ENCODE data around the gene ARHGEF2. TPM values are rescaled to one million over a fixed set of nuclear protein-coding genes. Genes with fewer than 3 reads are reported as not detected.
"Not testable (repeated sequence)": the region's sequence is repeated elsewhere in the genome, so short reads cannot be mapped to it uniquely, and the experiment has no call there.

ARHGEF2 gene
- total RNA-seq, 1 donor from 2014 or later = 169 TPM

GRCh38 chr1:155933591-155934096 is 44.7 kb downstream of the ARHGEF2 start:
- Histone ChIP-seq H3K4me1 (peaks cover 18 to 35% of the 10 kb centered on the region in 2 donors), H3K27ac (peak overlapping the region; percentile 90 to 94), H3K36me3 (peaks cover 34 to 41% of the 10 kb centered on the region in 2 donors), H3K9me3 (no peaks in the 10 kb centered on the region), H3K4me3 (peak overlapping the region; percentile 74 to 82), H3K27me3 (no peaks in the 10 kb centered on the region)
- DNase-seq (ENCODE audit: low spot score in 2 of 2) = no peak
- no peak for TF ChIP-seq CTCF (IDR thresholded peaks at IDR 0.05)
- intact Hi-C loops (cut with DNase I) = loop anchor here (1.0 to 10.0 kb wide), 3 partner anchors 22 to 121 kb away; partner anchors contain the start of genes LAMTOR2, RIT1 and UBQLN4

- intact Hi-C loops (cut with DNase I) = loop anchor here (10.0 kb wide), 1 partner anchor 122 kb away; the partner anchor contains the start of genes LAMTOR2 and UBQLN4
- Histone ChIP-seq H3K4me3 (peak overlapping the region in 1 of 2 donors; percentile 82), H3K9me3 (no peaks in the 10 kb centered on the region), H3K27me3 (no peaks in the 10 kb centered on the region), H3K27ac (peak overlapping the region in 1 of 2 donors; percentile 90), H3K4me1 (peaks cover 18 to 31% of the 10 kb centered on the region in 2 donors), H3K36me3 (peaks cover 44 to 53% of the 10 kb centered on the region in 2 donors)
- no peak for TF ChIP-seq CTCF (IDR thresholded peaks at IDR 0.05)
- DNase-seq (ENCODE audit: low spot score in 2 of 2) = no peak
These were observed 45.9 kb downstream of the ARHGEF2 start for GRCh38 chr1:155932487-155932886.

- H3K27ac ChIP-seq = peak overlapping the region in 1 of 2 donors; percentile 22
- H3K9me3 ChIP-seq = no peaks in the 10 kb centered on the region
- H3K36me3 ChIP-seq = peaks cover 48 to 57% of the 10 kb centered on the region in 2 donors
- H3K27me3 ChIP-seq = no peaks in the 10 kb centered on the region
- DNase-seq (ENCODE audit: low spot score in 2 of 2) = no peak
- intact Hi-C loops (cut with DNase I) = loop anchor here (10.0 kb wide), 1 partner anchor 123 kb away; the partner anchor contains the start of genes LAMTOR2 and UBQLN4
- H3K4me1 ChIP-seq = peaks cover 18 to 31% of the 10 kb centered on the region in 2 donors
- TF ChIP-seq CTCF (IDR thresholded peaks at IDR 0.05) = no peak
- H3K4me3 ChIP-seq = peak overlapping the region; percentile 17 to 82
These were observed 46.3 kb downstream of the ARHGEF2 start for GRCh38 chr1:155932081-155932480.

- intact Hi-C loops (cut with DNase I) = loop anchor here (10.0 kb wide), 1 partner anchor 123 kb away; the partner anchor contains the start of genes LAMTOR2 and UBQLN4
- Histone ChIP-seq H3K4me1 (peaks cover 18 to 31% of the 10 kb centered on the region in 2 donors), H3K9me3 (no peaks in the 10 kb centered on the region), H3K27ac (peak overlapping the region; percentile 22 to 28), H3K4me3 (peak overlapping the region; percentile 34 to 82), H3K27me3 (no peaks in the 10 kb centered on the region), H3K36me3 (peaks cover 54 to 63% of the 10 kb centered on the region in 2 donors)
- TF ChIP-seq CTCF (IDR thresholded peaks at IDR 0.05) = no peak
- DNase-seq (ENCODE audit: low spot score in 2 of 2) = no peak
These were observed 46.9 kb downstream of the ARHGEF2 start for GRCh38 chr1:155931332-155932038.

GRCh38 chr1:155930725-155931124 is 47.6 kb downstream of the ARHGEF2 start:
- H3K27me3 ChIP-seq; DNase-seq (ENCODE audit: low spot score in 2 of 2); H3K9me3 ChIP-seq: not testable (repeated sequence)
- intact Hi-C loops (cut with DNase I) = loop anchor here (10.0 kb wide), 1 partner anchor 124 kb away; the partner anchor contains the start of genes LAMTOR2 and UBQLN4
- Histone ChIP-seq H3K4me3 (peak overlapping the region; percentile 34 to 82), H3K36me3 (peaks cover 61 to 70% of the 10 kb centered on the region in 2 donors), H3K27ac (peak overlapping the region; percentile 13 to 28), H3K4me1 (peaks cover 18 to 31% of the 10 kb centered on the region in 2 donors)

GRCh38 chr1:155929057-155929456 is 49.3 kb downstream of the ARHGEF2 start:
- peaks cover 18 to 31% of the 10 kb centered on the region in 2 donors for H3K4me1 ChIP-seq
- intact Hi-C loops (cut with DNase I) = no loop called here
- no peaks in the 10 kb centered on the region for H3K27me3 ChIP-seq
- no peaks in the 10 kb centered on the region for H3K9me3 ChIP-seq
- no peak overlapping the region for H3K27ac ChIP-seq
- no peak for TF ChIP-seq CTCF (IDR thresholded peaks at IDR 0.05)
- H3K4me3 ChIP-seq = no peak overlapping the region
- DNase-seq (ENCODE audit: low spot score in 2 of 2) = no peak
- peaks cover 78 to 87% of the 10 kb centered on the region in 2 donors for H3K36me3 ChIP-seq

Data from ascending aorta (tissue), 2 donors.